GM12872 (cell line): Measurements from ENCODE around the gene ATP6V0D1.
A peak's percentile ranks its signal among the peaks of the same experiment; 100 is the strongest.

Source experiments
- TF ChIP-seq, protein P1 (sequence below): IDR thresholded peaks from 3 replicates; pipeline ENCODE4 v1.5.1; 2011; ENCODE audit warnings: low read depth, mild to moderate bottlenecking, low read length, moderate library complexity; ENCODE audit not compliant: insufficient read depth

The ATP6V0D1 gene

GRCh38 chr16:67480833-67481560, at the start of gene ATP6V0D1:
Gene ATP6V0D1, minus strand, starts transcription at chr16:67481157. Its CDS starts 71 bp downstream, at chr16:67481086.
- TF ChIP-seq, protein P1, sequence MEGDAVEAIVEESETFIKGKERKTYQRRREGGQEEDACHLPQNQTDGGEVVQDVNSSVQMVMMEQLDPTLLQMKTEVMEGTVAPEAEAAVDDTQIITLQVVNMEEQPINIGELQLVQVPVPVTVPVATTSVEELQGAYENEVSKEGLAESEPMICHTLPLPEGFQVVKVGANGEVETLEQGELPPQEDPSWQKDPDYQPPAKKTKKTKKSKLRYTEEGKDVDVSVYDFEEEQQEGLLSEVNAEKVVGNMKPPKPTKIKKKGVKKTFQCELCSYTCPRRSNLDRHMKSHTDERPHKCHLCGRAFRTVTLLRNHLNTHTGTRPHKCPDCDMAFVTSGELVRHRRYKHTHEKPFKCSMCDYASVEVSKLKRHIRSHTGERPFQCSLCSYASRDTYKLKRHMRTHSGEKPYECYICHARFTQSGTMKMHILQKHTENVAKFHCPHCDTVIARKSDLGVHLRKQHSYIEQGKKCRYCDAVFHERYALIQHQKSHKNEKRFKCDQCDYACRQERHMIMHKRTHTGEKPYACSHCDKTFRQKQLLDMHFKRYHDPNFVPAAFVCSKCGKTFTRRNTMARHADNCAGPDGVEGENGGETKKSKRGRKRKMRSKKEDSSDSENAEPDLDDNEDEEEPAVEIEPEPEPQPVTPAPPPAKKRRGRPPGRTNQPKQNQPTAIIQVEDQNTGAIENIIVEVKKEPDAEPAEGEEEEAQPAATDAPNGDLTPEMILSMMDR: peak; percentile 87

- TF ChIP-seq, protein P1: no peak
Measured at GRCh38 chr16:67530013-67530939, 49.3 kb upstream of the ATP6V0D1 start.

- TF ChIP-seq, protein P1: no peak
Measured at GRCh38 chr16:67529582-67530012, 48.6 kb upstream of the ATP6V0D1 start.

GRCh38 chr16:67528870-67529581, 48.1 kb upstream of the ATP6V0D1 start:
- TF ChIP-seq, protein P1: no peak

- TF ChIP-seq, protein P1: no peak
Measured at GRCh38 chr16:67528222-67528869, 47.4 kb upstream of the ATP6V0D1 start, which contains the start of gene RIPOR1. Gene RIPOR1, plus strand, starts transcription at chr16:67528829. Its CDS starts 9,618 bp downstream, at chr16:67538447.

- TF ChIP-seq, protein P1: no peak
Measured at GRCh38 chr16:67526149-67526791, 45.3 kb upstream of the ATP6V0D1 start.
